K562 (cell line): ENCODE data around the gene TNRC6B. TPM values are rescaled to one million over a fixed set of nuclear protein-coding genes. Genes with fewer than 3 reads are reported as not detected.

Experiments
- BRD4 ChIP-seq: fragments of 200-600 bp; sonication (generic); IDR thresholded peaks from 2 replicates; pipeline ENCODE4 v1.6.1; 2017; ENCODE audit warnings: inconsistent platforms
- CBFA2T3 ChIP-seq: fragments of 450-650 bp; IDR thresholded peaks from 2 replicates; pipeline ENCODE4 v1.6.1; 2017
- DPF2 ChIP-seq: fragments of 450-650 bp; IDR thresholded peaks from 2 replicates; pipeline ENCODE4 v1.6.1; 2016
- FOSL1 ChIP-seq: fragments of 200-800 bp; sonication (Bioruptor generic); conservative IDR thresholded peaks from 2 replicates; pipeline ENCODE4 v1.6.1; 2016; ENCODE audit warnings: missing genetic modification characterization, missing compliant biosample characterization
- IRF1 ChIP-seq: sonication (generic); formaldehyde crosslinking; IDR thresholded peaks from 2 replicates; pipeline ENCODE4 v1.8.0; 2022; ENCODE audit warnings: missing genetic modification reagents, mild to moderate bottlenecking, borderline replicate concordance
- KDM1A ChIP-seq, 2 experiments: fragments of 450-650 bp; IDR thresholded peaks; 2 replicates each; pipeline ENCODE4 v1.6.1; 2016; ENCODE audit warnings: mild to moderate bottlenecking in 2 of 2
- KLF13 ChIP-seq: fragments of 450-650 bp; IDR thresholded peaks from 2 replicates; pipeline ENCODE4 v1.6.1; 2016; ENCODE audit warnings: missing genetic modification characterization, low read depth, mild to moderate bottlenecking, missing compliant biosample characterization, moderate library complexity, borderline replicate concordance
- MEF2D ChIP-seq: conservative IDR thresholded peaks from 2 replicates; pipeline ENCODE4 v1.6.1; 2016; ENCODE audit warnings: low read depth, missing genetic modification characterization, missing compliant biosample characterization
- MTA1 ChIP-seq: fragments of 450-650 bp; IDR thresholded peaks from 2 replicates; pipeline ENCODE4 v1.6.1; 2017; ENCODE audit warnings: borderline replicate concordance
- NFE2 ChIP-seq: IDR thresholded peaks from 2 replicates; pipeline ENCODE4 v1.6.1; 2014; ENCODE audit warnings: antibody characterized with exemption, low read depth
- RUNX1 ChIP-seq: sonication (generic); IDR thresholded peaks from 2 replicates; pipeline ENCODE4 v1.6.1; 2016; ENCODE audit warnings: antibody characterized with exemption, low read depth
- TEAD2 ChIP-seq: fragments of 450-650 bp; IDR thresholded peaks from 2 replicates; pipeline ENCODE4 v1.6.1; 2016; ENCODE audit warnings: missing genetic modification characterization, control low read depth, missing compliant biosample characterization
- USF2 ChIP-seq: sonication (generic); formaldehyde crosslinking; IDR thresholded peaks from 2 replicates; pipeline ENCODE4 v1.5.0; 2020; ENCODE audit warnings: missing genetic modification reagents
- ZBTB7A ChIP-seq: IDR thresholded peaks from 2 replicates; pipeline ENCODE4 v1.6.1; 2011; ENCODE audit warnings: low read depth, mild to moderate bottlenecking, low read length, moderate library complexity, borderline replicate concordance; ENCODE audit not compliant: control insufficient read depth
- ZFPM2 ChIP-seq: fragments of 250-450 bp; sonication (Bioruptor Pico); IDR thresholded peaks from 2 replicates; pipeline ENCODE4 v1.5.1; 2022; ENCODE audit warnings: mild to moderate bottlenecking
- ZNF24 ChIP-seq: fragments of 450-650 bp; IDR thresholded peaks from 2 replicates; pipeline ENCODE4 v1.6.1; 2016
- ZNF511 ChIP-seq: sonication (generic); formaldehyde crosslinking; IDR thresholded peaks from 2 replicates; pipeline ENCODE4 v1.8.0; 2022; ENCODE audit warnings: mild to moderate bottlenecking, missing genetic modification reagents
- ZNF707 ChIP-seq: fragments of 250-450 bp; sonication (Bioruptor Pico); conservative IDR thresholded peaks from 2 replicates; pipeline ENCODE4 v1.8.0; 2022; ENCODE audit warnings: inconsistent platforms, mild to moderate bottlenecking, moderate library complexity
- polyA plus RNA-seq, 8 experiments: library from polyadenylated mRNA; depleted of rRNA in 4 of 8; stranded (reverse) in 5 of 8; unstranded in 3 of 8; fragments of >200 nt; fragmentation: Nextera tagmentation in 2 of 8; fragmentation: Illumina TruSeq in 1 of 8; extraction: Ambion mirVana in 2 of 8; extraction: Trizol in 1 of 8; gene quantifications; 2 replicates each; pipeline versions ENCODE4 v1.2.1 to v1.2.3, GENCODE V29; 2011 to 2014; ENCODE audit warnings: inconsistent platforms in 1 of 8, missing spikeins in 1 of 8
- total RNA-seq, 7 experiments: library from RNA; depleted of rRNA in 6 of 7; stranded (reverse); fragments of >200 nt in 6 of 7; fragmentation: Illumina TruSeq in 2 of 7; extraction: Trizol in 2 of 7; gene quantifications; 2 replicates each; pipeline versions ENCODE4 v1.2.1 to v1.2.3, GENCODE V29; 2011 to 2021; ENCODE audit warnings: low replicate concordance in 1 of 7

TNRC6B gene
- total and polyA plus RNA-seq, 9 of the 15 experiments (the other 6 are each of a cell fraction or from before 2014, with no cell fraction given): 0.96 to 18.8 (median 10.8) TPM

- TF ChIP-seq IRF1 (CRISPR knock-in tag): no peak
- no peak for TF ChIP-seq USF2 (CRISPR knock-in tag)
- TF ChIP-seq RUNX1: no peak
- peak; percentile 80 for TF ChIP-seq MEF2D (tag)
- no peak for TF ChIP-seq ZFPM2 (CRISPR knock-in tag)
- peak; percentile 53; the same call in 1 of the 2 replicates for TF ChIP-seq FOSL1 (tag)
- TF ChIP-seq DPF2: peak; percentile 71
- TF ChIP-seq KDM1A (IDR thresholded peaks at IDR 0.05): peak in 1 of 2 experiments; percentile 70; a peak in 2 of 4 replicates
- TF ChIP-seq ZBTB7A: no peak
- no peak for TF ChIP-seq TEAD2
- no peak for TF ChIP-seq MTA1
- TF ChIP-seq BRD4: no peak
- no peak for TF ChIP-seq ZNF707 (CRISPR knock-in tag)
- no peak for TF ChIP-seq ZNF24
- TF ChIP-seq CBFA2T3: peak; percentile 56
- TF ChIP-seq KLF13 (tag): no peak
- TF ChIP-seq ZNF511 (CRISPR knock-in tag): no peak
- TF ChIP-seq NFE2: peak; percentile 89
Measured at GRCh38 chr22:40383905-40384304, 206.2 kb downstream of the TNRC6B start (continued).
